SK-N-SH (cell line): ENCODE data around the gene FAM174B. TPM values are rescaled to one million over a fixed set of nuclear protein-coding genes. Genes with fewer than 3 reads are reported as not detected.

Experiments
- CTCF ChIA-PET: fragments of 300-600, 350-600 bp; formaldehyde crosslinking; extraction: SDS; loops from one replicate; lab custom pipeline; 2021; lab: Yijun Ruan, JAX
- POLR2A ChIA-PET: fragments of 350-600 bp; sonication (Branson Sonifier 250); formaldehyde crosslinking; extraction: SDS; loops from one replicate; lab custom pipeline; 2020; ENCODE audit warnings: antibody characterized with exemption, inconsistent platforms; lab: Yijun Ruan, JAX
- DNase-seq: peaks from one replicate; pipeline ENCODE4 v3.0.0; 2012
- H2AFZ ChIP-seq: fragments of 200-600 bp; sonication (generic); 2 replicates; pipeline ENCODE4 v1.8.1; 2016; ENCODE audit warnings: antibody characterized with exemption, mild to moderate bottlenecking, low read depth
- H3F3A ChIP-seq: fragments of 200-600 bp; sonication (generic); replicated peaks from 2 replicates; pipeline ENCODE3; 2016; ENCODE audit warnings: antibody characterized with exemption, mild to moderate bottlenecking; ENCODE audit not compliant: insufficient read depth
- H3K27ac ChIP-seq, 2 experiments: fragments of 200-500 bp in 1 of 2; fragments of 200-600 bp in 1 of 2; sonication (Bioruptor generic) in 1 of 2; sonication (generic), shearing (Covaris generic) in 1 of 2; 2 replicates each; pipeline versions ENCODE4 v1.5.1 to v1.6.1; 2014 to 2016; ENCODE audit warnings: low read depth in 2 of 2, inconsistent platforms in 1 of 2, low read length in 1 of 2, mild to moderate bottlenecking in 1 of 2, mixed read lengths in 1 of 2
- H3K27me3 ChIP-seq: fragments of 200-600 bp; sonication (generic), shearing (Covaris generic); 2 replicates; pipeline ENCODE4 v1.6.1; 2016; ENCODE audit warnings: mixed run types; ENCODE audit not compliant: insufficient read depth
- H3K36me3 ChIP-seq, 2 experiments: fragments of 200-500 bp in 1 of 2; fragments of 200-600 bp in 1 of 2; sonication (Bioruptor generic) in 1 of 2; sonication (generic) in 1 of 2; replicated peaks in 1 of 2; 2 replicates each; pipeline versions ENCODE3 to v1.5.1; 2014 to 2016; ENCODE audit warnings: low read length in 1 of 2, mild to moderate bottlenecking in 1 of 2; ENCODE audit not compliant: insufficient read depth in 2 of 2, control insufficient read depth in 1 of 2
- H3K4me1 ChIP-seq, 2 experiments: fragments of 200-500 bp in 1 of 2; fragments of 200-600 bp in 1 of 2; sonication (Bioruptor generic) in 1 of 2; sonication (generic), shearing (Covaris generic) in 1 of 2; 2 replicates each; pipeline versions ENCODE4 v1.5.1 to v1.6.1; 2014 to 2016; ENCODE audit warnings: low read depth in 1 of 2, low read length in 1 of 2, mixed run types in 1 of 2; ENCODE audit not compliant: insufficient read depth in 2 of 2, control insufficient read depth in 1 of 2
- H3K4me2 ChIP-seq: fragments of 200-600 bp; sonication (generic), shearing (Covaris generic); 2 replicates; pipeline ENCODE4 v1.6.1; 2017; ENCODE audit warnings: mixed run types
- H3K4me3 ChIP-seq, 2 experiments: fragments of 200-500 bp in 1 of 2; fragments of 200-600 bp in 1 of 2; sonication (Bioruptor generic) in 1 of 2; sonication (generic), shearing (Covaris generic) in 1 of 2; 2 replicates each; pipeline versions ENCODE4 v1.5.1 to v1.8.1; 2014 to 2016; ENCODE audit warnings: low read depth in 2 of 2, inconsistent platforms in 1 of 2, low read length in 1 of 2, mild to moderate bottlenecking in 1 of 2, mixed read lengths in 1 of 2, moderate library complexity in 1 of 2
- H3K79me2 ChIP-seq: fragments of 200-600 bp; sonication (generic); 2 replicates; pipeline ENCODE4 v1.8.1; 2017; ENCODE audit warnings: mild to moderate bottlenecking; ENCODE audit not compliant: insufficient read depth
- H3K9ac ChIP-seq: fragments of 200-600 bp; sonication (generic); 2 replicates; pipeline ENCODE4 v1.6.1; 2017; ENCODE audit warnings: mixed run types
- H3K9me2 ChIP-seq: fragments of 200-600 bp; sonication (generic); 2 replicates; pipeline ENCODE4 v1.6.1; 2017; ENCODE audit warnings: mixed run types
- H3K9me3 ChIP-seq: fragments of 200-600 bp; sonication (generic); 2 replicates; pipeline ENCODE4 v1.6.1; 2017; ENCODE audit warnings: mixed run types, mild to moderate bottlenecking, moderate library complexity
- H4K20me1 ChIP-seq: fragments of 200-600 bp; sonication (generic); 2 replicates; pipeline ENCODE4 v1.6.1; 2017; ENCODE audit warnings: mild to moderate bottlenecking, mixed run types; ENCODE audit not compliant: insufficient read depth
- CHD2 ChIP-seq: fragments of 150-350 bp; IDR thresholded peaks from 2 replicates; pipeline ENCODE4 v1.6.1; 2018; ENCODE audit warnings: low read length; ENCODE audit not compliant: partially characterized antibody
- ELF1 ChIP-seq: IDR thresholded peaks from 2 replicates; pipeline ENCODE4 v1.4.0; 2012
- EZH2phosphoT487 ChIP-seq: fragments of 200-600 bp; sonication (generic); IDR thresholded peaks from 2 replicates; pipeline ENCODE4 v1.6.1; 2017; ENCODE audit warnings: low read depth, mixed run types, mild to moderate bottlenecking, antibody characterized with exemption, moderate library complexity, borderline replicate concordance
- FOXJ3 ChIP-seq: sonication (generic); formaldehyde crosslinking; IDR thresholded peaks from 2 replicates; pipeline ENCODE4 v1.5.1; 2020; ENCODE audit warnings: mild to moderate bottlenecking, missing genetic modification reagents
- FOXM1 ChIP-seq: IDR thresholded peaks from 2 replicates; pipeline ENCODE4 v1.4.0; 2012; ENCODE audit warnings: low read depth, mild to moderate bottlenecking
- GABPA ChIP-seq: IDR thresholded peaks from 2 replicates; pipeline ENCODE4 v1.4.0; 2012; ENCODE audit warnings: low read depth, mild to moderate bottlenecking
- GATA2 ChIP-seq: sonication (generic); formaldehyde crosslinking; IDR thresholded peaks from 2 replicates; pipeline ENCODE4 v1.5.0; 2020; ENCODE audit warnings: mild to moderate bottlenecking, missing genetic modification reagents
- MEF2A ChIP-seq: IDR thresholded peaks from 2 replicates; pipeline ENCODE4 v1.4.0; 2012; ENCODE audit warnings: low read depth, borderline replicate concordance
- NFIC ChIP-seq: IDR thresholded peaks from 2 replicates; pipeline ENCODE4 v1.4.0; 2012; ENCODE audit warnings: borderline replicate concordance
- RAD21 ChIP-seq: IDR thresholded peaks from 2 replicates; pipeline ENCODE4 v1.6.1; 2012; ENCODE audit warnings: mild to moderate bottlenecking, low read length
- RCOR1 ChIP-seq: fragments of 150-350 bp; IDR thresholded peaks from 2 replicates; pipeline ENCODE4 v1.6.1; 2017; ENCODE audit warnings: antibody characterized with exemption, low read length
- RFX5 ChIP-seq: IDR thresholded peaks from 2 replicates; pipeline ENCODE4 v1.6.1; 2012; ENCODE audit warnings: mild to moderate bottlenecking, improper control_type of control experiment, low read length
- RXRA ChIP-seq: IDR thresholded peaks from 2 replicates; pipeline ENCODE4 v1.4.0; 2012; ENCODE audit warnings: low read depth, mild to moderate bottlenecking, borderline replicate concordance
- SIN3A ChIP-seq: IDR thresholded peaks from 2 replicates; pipeline ENCODE4 v1.6.1; 2012; ENCODE audit warnings: low read depth, mild to moderate bottlenecking, low read length, moderate library complexity, borderline replicate concordance
- TAF1 ChIP-seq: IDR thresholded peaks from 2 replicates; pipeline ENCODE4 v1.6.1; 2012; ENCODE audit warnings: low read depth, mild to moderate bottlenecking, low read length, moderate library complexity, borderline replicate concordance
- TEAD4 ChIP-seq: IDR thresholded peaks from 2 replicates; pipeline ENCODE4 v1.4.0; 2012; ENCODE audit warnings: mild to moderate bottlenecking, borderline replicate concordance; ENCODE audit not compliant: insufficient read depth
- USF1 ChIP-seq: IDR thresholded peaks from 2 replicates; pipeline ENCODE4 v1.4.0; 2012; ENCODE audit warnings: low read depth, borderline replicate concordance
- WGBS: methylation state at CpG from one replicate; pipeline ENCODE4 v1.1.6; 2017; ENCODE audit warnings: low lambda C conversion rate; 5-methylcytosine and 5-hydroxymethylcytosine counted together
- polyA plus RNA-seq, 3 experiments: library from polyadenylated mRNA; depleted of rRNA; stranded (reverse); fragments of >200 nt; gene quantifications; 2 replicates each; pipeline ENCODE4 v1.2.3, GENCODE V29; 2012
- TF ChIP-seq, protein P1 (sequence below): IDR thresholded peaks from 2 replicates; pipeline ENCODE4 v1.4.0; 2012; ENCODE audit warnings: low read depth
- TF ChIP-seq, protein P2 (sequence below): IDR thresholded peaks from 2 replicates; pipeline ENCODE4; 2012
- TF ChIP-seq, protein P3 (sequence below): fragments of 150-350 bp; IDR thresholded peaks from 2 replicates; pipeline ENCODE4 v1.6.1; 2016; ENCODE audit warnings: mild to moderate bottlenecking, low read depth, low read length

Gene FAM174B
- polyA plus RNA-seq, 1 of the 3 experiments (the other 2 are of a cell fraction) = 0.30 TPM

DNA sequence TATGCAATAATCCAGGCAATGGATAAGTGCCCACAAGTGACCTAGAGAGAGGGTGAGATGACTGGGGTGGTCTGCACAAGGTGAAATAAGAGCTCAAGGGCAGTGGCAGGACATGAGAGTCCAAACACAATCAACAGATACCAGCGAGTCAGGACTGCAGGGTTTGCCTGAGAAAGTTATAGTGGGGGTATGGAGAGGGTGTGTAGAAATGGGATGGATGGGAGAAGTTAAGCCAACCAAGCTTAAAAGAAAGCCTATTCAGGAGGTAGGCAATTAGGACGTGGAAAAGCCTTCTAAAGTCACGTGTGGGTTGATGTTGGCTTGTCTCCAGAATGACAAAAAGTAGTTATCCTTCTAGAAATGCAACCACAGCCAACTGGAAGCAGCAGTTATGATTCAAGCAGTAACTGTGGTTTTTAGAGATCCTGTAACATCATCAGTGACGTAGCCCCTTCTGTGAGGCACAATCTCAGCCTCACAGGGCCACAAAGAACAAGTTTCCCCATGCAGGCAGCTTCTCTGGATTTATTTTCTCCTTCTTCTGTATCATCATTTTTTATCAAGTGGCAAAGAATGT lies 56.1 kb downstream of the FAM174B start:
- Histone ChIP-seq H3K9ac (no peak overlapping the region), H3K4me1 (no peaks in the 10 kb centered on the region), H4K20me1 (no peaks in the 10 kb centered on the region), H2AFZ (no peak overlapping the region), H3K36me3 (no peaks in the 10 kb centered on the region), H3K4me3 (no peak overlapping the region), H3F3A (no peaks in the 10 kb centered on the region), H3K9me2 (no peaks in the 10 kb centered on the region), H3K27ac (no peak overlapping the region), H3K27me3 (no peaks in the 10 kb centered on the region), H3K79me2 (no peaks in the 10 kb centered on the region), H3K4me2 (no peak overlapping the region), H3K9me3 (no peaks in the 10 kb centered on the region)
- ChIA-PET CTCF (interaction anchor here (0.8 kb wide), 1 partner anchor 115 kb away, joined by 3 read pairs; no protein-coding TSS in a partner anchor), POLR2A (no interaction called here)
- DNase-seq = no peak
- TF ChIP-seq RFX5 = no peak
- no peak for TF ChIP-seq MEF2A
- WGBS = 5% methylated on average over 4 of the region's 4 CpGs

DNA sequence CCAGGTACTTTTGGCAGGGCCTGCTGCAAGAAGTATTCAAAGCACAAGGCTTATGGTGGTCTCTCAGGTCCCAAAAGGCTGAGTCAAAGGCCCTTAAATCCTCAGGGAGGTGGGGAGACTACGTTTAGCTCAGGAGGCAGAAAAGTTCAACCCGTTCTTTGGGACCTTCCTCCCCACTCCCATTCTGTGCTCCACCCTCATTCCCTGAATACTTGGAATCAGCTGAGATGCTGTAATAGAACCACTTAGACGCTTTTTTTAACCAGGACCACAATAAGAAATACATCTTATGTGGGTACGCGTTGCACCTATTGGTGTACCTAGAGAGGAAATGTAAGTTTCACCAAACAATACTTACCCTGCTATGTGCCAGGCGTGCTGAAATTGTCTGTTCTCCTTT lies 58.0 kb downstream of the FAM174B start:
- POLR2A ChIA-PET = no interaction called here
- Histone ChIP-seq H3K9ac (no peak overlapping the region), H3K27me3 (no peaks in the 10 kb centered on the region), H2AFZ (no peak overlapping the region), H3K36me3 (no peaks in the 10 kb centered on the region), H3K9me2 (no peaks in the 10 kb centered on the region), H3K9me3 (no peaks in the 10 kb centered on the region), H3K4me3 (no peak overlapping the region), H3F3A (no peaks in the 10 kb centered on the region), H3K4me2 (no peak overlapping the region), H3K4me1 (no peaks in the 10 kb centered on the region), H3K27ac (no peak overlapping the region), H4K20me1 (no peaks in the 10 kb centered on the region), H3K79me2 (no peaks in the 10 kb centered on the region)
- TF ChIP-seq SIN3A (no peak), EZH2phosphoT487 (no peak), RXRA (no peak), CHD2 (no peak)
- DNase-seq = no peak
- 49% methylated on average over 6 of the region's 6 CpGs for WGBS
- CTCF ChIA-PET = no interaction called here

- Histone ChIP-seq H3K9me2 (no peaks in the 10 kb centered on the region; the same call in 1 of the 2 replicates), H3F3A (no peaks in the 10 kb centered on the region), H3K4me1 (no peaks in the 10 kb centered on the region), H3K9me3 (no peaks in the 10 kb centered on the region), H4K20me1 (no peaks in the 10 kb centered on the region), H3K4me3 (no peak overlapping the region), H3K36me3 (no peaks in the 10 kb centered on the region), H2AFZ (no peak overlapping the region), H3K9ac (no peak overlapping the region), H3K4me2 (no peak overlapping the region), H3K27me3 (no peaks in the 10 kb centered on the region), H3K27ac (no peak overlapping the region), H3K79me2 (no peaks in the 10 kb centered on the region)
- DNase-seq = no peak
- ChIA-PET POLR2A (no interaction called here), CTCF (no interaction called here)
- 47% methylated on average over 5 of the region's 5 CpGs for WGBS
- TF ChIP-seq CHD2 = no peak
- no peak for TF ChIP-seq MEF2A
- no peak for TF ChIP-seq TAF1
- TF ChIP-seq ELF1 = no peak
- no peak for TF ChIP-seq RFX5
- TF ChIP-seq SIN3A = no peak
- TF ChIP-seq RCOR1 = no peak
- TF ChIP-seq, protein P1, sequence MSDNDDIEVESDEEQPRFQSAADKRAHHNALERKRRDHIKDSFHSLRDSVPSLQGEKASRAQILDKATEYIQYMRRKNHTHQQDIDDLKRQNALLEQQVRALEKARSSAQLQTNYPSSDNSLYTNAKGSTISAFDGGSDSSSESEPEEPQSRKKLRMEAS = no peak
- TF ChIP-seq, protein P2, sequence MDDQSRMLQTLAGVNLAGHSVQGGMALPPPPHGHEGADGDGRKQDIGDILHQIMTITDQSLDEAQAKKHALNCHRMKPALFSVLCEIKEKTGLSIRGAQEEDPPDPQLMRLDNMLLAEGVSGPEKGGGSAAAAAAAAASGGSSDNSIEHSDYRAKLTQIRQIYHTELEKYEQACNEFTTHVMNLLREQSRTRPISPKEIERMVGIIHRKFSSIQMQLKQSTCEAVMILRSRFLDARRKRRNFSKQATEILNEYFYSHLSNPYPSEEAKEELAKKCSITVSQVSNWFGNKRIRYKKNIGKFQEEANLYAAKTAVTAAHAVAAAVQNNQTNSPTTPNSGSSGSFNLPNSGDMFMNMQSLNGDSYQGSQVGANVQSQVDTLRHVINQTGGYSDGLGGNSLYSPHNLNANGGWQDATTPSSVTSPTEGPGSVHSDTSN = no peak
- TF ChIP-seq FOXM1 = no peak
- TF ChIP-seq GATA2 (CRISPR knock-in tag) = no peak
- TF ChIP-seq FOXJ3 (CRISPR knock-in tag) = no peak
- TF ChIP-seq TEAD4 = no peak
- TF ChIP-seq GABPA = no peak
- TF ChIP-seq RAD21 = no peak
- no peak for TF ChIP-seq USF1
- no peak for TF ChIP-seq NFIC
- TF ChIP-seq, protein P3, sequence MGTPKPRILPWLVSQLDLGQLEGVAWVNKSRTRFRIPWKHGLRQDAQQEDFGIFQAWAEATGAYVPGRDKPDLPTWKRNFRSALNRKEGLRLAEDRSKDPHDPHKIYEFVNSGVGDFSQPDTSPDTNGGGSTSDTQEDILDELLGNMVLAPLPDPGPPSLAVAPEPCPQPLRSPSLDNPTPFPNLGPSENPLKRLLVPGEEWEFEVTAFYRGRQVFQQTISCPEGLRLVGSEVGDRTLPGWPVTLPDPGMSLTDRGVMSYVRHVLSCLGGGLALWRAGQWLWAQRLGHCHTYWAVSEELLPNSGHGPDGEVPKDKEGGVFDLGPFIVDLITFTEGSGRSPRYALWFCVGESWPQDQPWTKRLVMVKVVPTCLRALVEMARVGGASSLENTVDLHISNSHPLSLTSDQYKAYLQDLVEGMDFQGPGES = no peak
- no peak for TF ChIP-seq EZH2phosphoT487
Measured at GRCh38 chr15:92596623-92597022, 59.0 kb downstream of the FAM174B start.
